Tibial artery (tissue), 4 donors: Measurements from ENCODE around the gene RNF166.

Experiments
- DNase-seq, 2 donors: peaks; one replicate each; pipeline ENCODE4 v3.0.0-alpha.2; 2019
- H3K27ac ChIP-seq, 2 donors: fragments of 200-600 bp; sonication (generic) in 1 of 2; 1 replicate in 1 of 2; 2 replicates in 1 of 2; pipeline ENCODE4 v1.5.1; 2018 to 2019; ENCODE audit warnings: mild to moderate bottlenecking in 1 of 2
- H3K27me3 ChIP-seq, 2 donors: fragments of 200-600 bp; sonication (generic) in 1 of 2; one replicate each; pipeline versions ENCODE4 v1.5.1 to v1.6.0; 2016 to 2019
- H3K36me3 ChIP-seq, 3 donors: fragments of 200-600 bp; sonication (generic) in 2 of 3; one replicate each; pipeline ENCODE4 v1.5.1; 2016 to 2019; ENCODE audit warnings: mild to moderate bottlenecking in 2 of 3
- H3K4me1 ChIP-seq, 4 donors: fragments of 200-600 bp; sonication (generic) in 2 of 4; 1 replicate in 3 of 4; 2 replicates in 1 of 4; pipeline ENCODE4 v1.5.1; 2016 to 2019
- H3K4me3 ChIP-seq, 2 donors: fragments of 200-600 bp; sonication (generic) in 1 of 2; 1 replicate in 1 of 2; 2 replicates in 1 of 2; pipeline ENCODE4 v1.5.1; 2018 to 2019; ENCODE audit warnings: mild to moderate bottlenecking in 2 of 2
- H3K9me3 ChIP-seq, 3 donors: fragments of 200-600 bp; sonication (generic) in 1 of 3; one replicate each; pipeline ENCODE4 v1.5.1; 2016 to 2019
- CTCF ChIP-seq, 2 experiments: fragments of 200-600 bp in 1 of 2; fragments of 450-650 bp in 1 of 2; IDR thresholded peaks; one replicate each; pipeline ENCODE4 v1.5.1; 2017 to 2019; ENCODE audit warnings: antibody characterized with exemption in 2 of 2, mild to moderate bottlenecking in 1 of 2, moderate library complexity in 1 of 2
- intact Hi-C: fragments of 100-400 bp; cut with DNase I; formaldehyde crosslinking; loops from one replicate; pipeline ENCODE4 v1.15.0; 2023; ENCODE audit warnings: low total_unique reads

RNF166 gene

GRCh38 chr16:88655053-88655732 is 51.0 kb downstream of the RNF166 start:
- no peak for DNase-seq
- intact Hi-C loops: no loop called here
- Histone ChIP-seq H3K36me3 (peaks cover 17 to 69% (median 43%) of the 10 kb centered on the region in 3 donors), H3K4me3 (no peak overlapping the region), H3K4me1 (peaks cover 0 to 16% (median 10%) of the 10 kb centered on the region in 4 donors), H3K9me3 (no peaks in the 10 kb centered on the region), H3K27me3 (peaks cover 0 to 13% of the 10 kb centered on the region in 2 donors), H3K27ac (no peak overlapping the region)
- no peak for TF ChIP-seq CTCF (IDR thresholded peaks at IDR 0.05)

DNA sequence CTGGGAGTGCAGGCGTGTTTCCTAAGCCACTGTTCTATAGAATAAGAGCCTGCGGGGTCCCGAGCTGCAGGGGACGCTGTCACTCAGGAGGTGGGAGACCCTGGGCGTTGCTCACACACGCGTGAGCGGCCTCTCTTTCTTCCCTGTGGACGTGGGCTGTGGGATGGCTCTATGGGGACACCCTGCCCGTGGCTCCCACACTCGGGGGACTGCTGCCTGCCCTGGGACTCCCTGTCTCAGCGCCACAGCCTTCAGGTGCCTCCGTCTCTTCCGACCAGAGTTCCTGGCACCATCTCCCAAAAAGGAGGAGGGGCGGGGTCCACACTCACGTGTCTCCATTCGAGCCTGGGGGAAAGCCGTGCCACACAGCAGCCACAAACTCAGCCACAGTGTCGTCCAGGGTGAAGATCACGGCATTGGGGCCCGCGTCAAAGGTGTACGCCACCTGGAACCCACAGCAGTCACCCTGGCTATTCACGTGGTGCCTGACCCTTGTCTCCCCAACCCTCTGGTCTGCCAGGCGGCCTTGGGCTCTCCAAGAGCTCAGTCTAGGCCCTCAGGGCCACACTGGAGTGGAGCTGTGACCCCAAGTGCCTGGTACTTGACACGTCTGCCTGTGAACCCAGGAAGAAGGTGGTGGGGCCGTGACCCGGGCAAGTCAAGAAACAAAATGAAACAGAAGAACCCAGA is 51.7 kb downstream of the RNF166 start:
- TF ChIP-seq CTCF (IDR thresholded peaks at IDR 0.05): no peak
- H3K36me3 ChIP-seq: peaks cover 17 to 69% (median 43%) of the 10 kb centered on the region in 3 donors
- intact Hi-C loops: no loop called here

GRCh38 chr16:88653596-88654362 is 52.4 kb downstream of the RNF166 start:
- Histone ChIP-seq H3K27me3 (peaks cover 0 to 13% of the 10 kb centered on the region in 2 donors), H3K4me3 (no peak overlapping the region), H3K36me3 (peaks cover 17 to 69% (median 43%) of the 10 kb centered on the region in 3 donors), H3K9me3 (no peaks in the 10 kb centered on the region), H3K27ac (no peak overlapping the region), H3K4me1 (peaks cover 0 to 22% (median 13%) of the 10 kb centered on the region in 4 donors)
- no peak for DNase-seq
- no peak for TF ChIP-seq CTCF (IDR thresholded peaks at IDR 0.05)
- intact Hi-C loops: no loop called here

More for the DNA sequence above, 51.7 kb downstream of the RNF166 start:
- no peaks in the 10 kb centered on the region for H3K9me3 ChIP-seq
- no peak for DNase-seq
- H3K27me3 ChIP-seq: peaks cover 0 to 13% of the 10 kb centered on the region in 2 donors
- no peak overlapping the region for H3K4me3 ChIP-seq
- H3K4me1 ChIP-seq: peaks cover 0 to 22% (median 13%) of the 10 kb centered on the region in 4 donors
- no peak overlapping the region for H3K27ac ChIP-seq

DNA sequence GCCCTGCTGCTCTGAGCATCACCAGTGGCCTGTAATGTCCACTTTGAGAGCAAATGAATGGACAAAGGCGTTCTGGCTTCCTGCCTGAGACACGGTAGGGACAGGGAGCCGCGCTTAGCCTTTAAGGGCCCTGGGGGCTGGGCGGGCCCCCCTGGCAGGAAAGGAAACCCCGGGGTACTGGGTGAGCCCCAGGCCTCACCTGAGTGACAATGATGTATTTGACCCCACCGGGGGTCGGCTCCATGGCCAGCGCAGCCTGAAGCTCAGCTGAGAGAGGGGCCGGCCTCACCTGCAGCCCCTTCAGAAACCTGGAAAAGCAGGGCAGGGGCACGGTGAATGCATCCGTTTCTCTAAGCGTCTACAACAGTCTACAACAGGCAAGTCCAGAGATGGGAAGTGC is 53.1 kb downstream of the RNF166 start:
- intact Hi-C loops: no loop called here
- H3K36me3 ChIP-seq: peaks cover 17 to 65% (median 42%) of the 10 kb centered on the region in 3 donors
- no peak overlapping the region for H3K27ac ChIP-seq
- no peak overlapping the region for H3K4me3 ChIP-seq
- TF ChIP-seq CTCF (IDR thresholded peaks at IDR 0.05): no peak
- peaks cover 0 to 13% of the 10 kb centered on the region in 2 donors for H3K27me3 ChIP-seq
- no peak for DNase-seq
- no peaks in the 10 kb centered on the region for H3K9me3 ChIP-seq
- H3K4me1 ChIP-seq: peaks cover 0 to 22% (median 13%) of the 10 kb centered on the region in 4 donors

DNA sequence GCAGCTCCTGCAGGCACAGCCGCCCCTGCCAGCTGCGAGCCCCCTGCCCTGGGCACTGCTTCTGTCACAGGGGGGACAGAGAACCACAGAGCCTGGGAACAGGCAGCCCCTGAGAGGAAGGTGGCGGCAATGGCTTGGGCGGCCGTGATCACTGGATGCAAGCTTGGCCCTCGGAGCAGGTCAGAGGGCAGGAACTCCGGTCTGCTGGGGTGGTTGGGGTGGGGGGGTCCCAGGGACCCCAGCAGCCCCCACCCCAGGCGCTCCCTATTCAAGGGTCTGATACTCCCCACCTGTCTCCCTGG is 53.5 kb downstream of the RNF166 start:
- DNase-seq: no peak
- Histone ChIP-seq H3K27ac (no peak overlapping the region), H3K4me3 (no peak overlapping the region), H3K4me1 (peaks cover 0 to 22% (median 13%) of the 10 kb centered on the region in 4 donors), H3K27me3 (peaks cover 0 to 13% of the 10 kb centered on the region in 2 donors), H3K36me3 (peaks cover 17 to 62% (median 38%) of the 10 kb centered on the region in 3 donors), H3K9me3 (no peaks in the 10 kb centered on the region)
- intact Hi-C loops: no loop called here
- no peak for TF ChIP-seq CTCF (IDR thresholded peaks at IDR 0.05)
